ENCODE measurements around the gene IFIT1B. TPM values are rescaled to one million over a fixed set of nuclear protein-coding genes. Genes with fewer than 3 reads are reported as not detected.
"Not testable (repeated sequence)": the region's sequence is repeated elsewhere in the genome, so short reads cannot be mapped to it uniquely, and the experiment has no call there.

The IFIT1B gene, protein sequence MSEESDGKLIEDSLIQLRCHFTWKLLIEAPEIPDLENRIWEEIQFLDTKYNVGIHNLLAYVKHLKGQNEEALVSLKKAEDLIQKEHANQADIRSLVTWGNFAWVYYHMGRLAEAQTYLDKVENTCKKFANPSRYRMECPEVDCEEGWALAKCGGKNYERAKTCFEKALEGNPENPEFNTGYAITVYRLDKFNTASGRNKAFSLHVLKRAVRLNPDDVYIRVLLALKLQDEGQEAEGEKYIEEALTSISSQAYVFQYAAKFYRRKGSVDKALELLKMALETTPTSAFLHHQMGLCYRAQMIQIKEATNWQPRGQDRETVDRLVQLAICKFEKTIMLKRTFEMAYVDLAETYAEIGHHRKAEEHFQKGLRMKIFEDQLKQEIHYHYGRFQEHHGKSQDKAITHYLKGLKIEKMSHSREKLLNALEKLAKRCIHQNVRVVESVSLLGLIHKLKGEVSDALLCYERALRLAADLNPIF
- total RNA-seq: not detected

GRCh38 chr10:89377705-89378637, at the start of gene IFIT1B:
IFIT1B (plus strand) TSS chr10:89378056; CDS start chr10:89378136, 80 bp downstream.
- intact Hi-C loops (cut with micrococcal nuclease): no loop called here
- Mint-ChIP-seq H3K27me3 (no peaks in the 10 kb centered on the region), H3K4me3 (no peak within 1 kb of the TSS), H3K4me1 (ENCODE audit: low read depth) (peaks cover 2% of the 10 kb centered on the region), H3K9me3 (no peaks in the 10 kb centered on the region), H3K36me3 (no peaks in the 10 kb centered on the region), H3K27ac (no peak within 1 kb of the TSS)
- POLR2A ChIA-PET: interaction anchor here (1.1 kb wide), 1 partner anchor 21 kb away, joined by 5 read pairs; no protein-coding TSS in a partner anchor
- DNase-seq: no peak
- CTCF ChIA-PET: interaction anchor here (0.9 kb wide), 1 partner anchor 9 kb away, joined by 3 read pairs; no protein-coding TSS in a partner anchor

DNA sequence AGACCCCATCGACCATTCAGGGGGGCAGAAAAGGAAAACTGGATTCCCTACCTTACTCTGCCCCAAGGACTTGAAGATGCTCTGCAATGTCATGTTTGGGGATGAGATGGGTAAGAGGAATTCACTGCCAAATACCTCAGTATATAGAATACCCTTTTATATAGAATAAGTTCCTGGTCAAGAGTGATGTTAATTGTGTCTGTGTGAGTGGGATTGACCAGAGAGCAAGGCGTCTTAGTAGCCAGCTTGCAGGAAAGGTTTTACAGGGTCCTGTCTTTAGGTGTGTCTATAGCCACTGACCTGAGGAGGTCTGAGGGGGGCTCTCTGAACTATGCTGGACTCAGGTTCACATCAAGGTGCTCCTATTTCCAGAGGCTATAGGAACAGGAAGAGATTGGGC, 48.7 kb upstream of the IFIT1B start:
- Mint-ChIP-seq H3K9me3 (no peaks in the 10 kb centered on the region), H3K4me1 (ENCODE audit: low read depth) (peaks cover 48% of the 10 kb centered on the region), H3K36me3 (no peaks in the 10 kb centered on the region), H3K27ac (no peak overlapping the region), H3K4me3 (no peak overlapping the region), H3K27me3 (peaks cover 10% of the 10 kb centered on the region)
- POLR2A ChIA-PET: no interaction called here
- CTCF ChIA-PET: no interaction called here
- intact Hi-C loops (cut with micrococcal nuclease): no loop called here
- no peak for DNase-seq

DNA sequence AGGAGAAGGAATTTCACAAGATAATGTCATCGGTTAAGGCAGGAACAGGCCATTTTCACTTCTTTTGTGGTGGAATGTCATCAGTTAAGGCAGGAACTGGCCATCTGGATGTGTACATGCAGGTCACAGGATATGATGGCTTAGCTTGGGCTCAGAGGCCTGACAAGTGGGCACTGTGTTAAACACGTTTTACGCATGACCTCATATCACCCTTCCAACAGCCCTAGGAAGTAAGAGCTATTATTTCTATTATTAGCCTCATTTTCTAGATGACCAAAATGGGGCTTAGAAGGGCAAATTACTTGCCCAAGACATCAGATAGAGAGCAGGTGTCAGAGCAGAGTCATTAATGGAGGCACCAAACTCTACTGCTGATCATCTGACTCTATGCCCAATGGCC, 47.8 kb upstream of the IFIT1B start:
- POLR2A ChIA-PET: not testable (repeated sequence)
- H3K4me1 Mint-ChIP-seq (ENCODE audit: low read depth): peaks cover 51% of the 10 kb centered on the region

GRCh38 chr10:89330537-89331212, 47.2 kb upstream of the IFIT1B start:
- intact Hi-C loops (cut with micrococcal nuclease): no loop called here
- Mint-ChIP-seq H3K36me3 (no peaks in the 10 kb centered on the region), H3K4me1 (ENCODE audit: low read depth) (peaks cover 57% of the 10 kb centered on the region), H3K9me3 (no peaks in the 10 kb centered on the region), H3K27ac (no peak overlapping the region), H3K27me3 (peaks cover 18% of the 10 kb centered on the region), H3K4me3 (no peak overlapping the region)
- CTCF ChIA-PET: no interaction called here
- POLR2A ChIA-PET: no interaction called here
- no peak for DNase-seq

More for the DNA sequence above, 47.8 kb upstream of the IFIT1B start:
- H3K27ac Mint-ChIP-seq; DNase-seq; intact Hi-C loops (cut with micrococcal nuclease); H3K9me3 Mint-ChIP-seq; CTCF ChIA-PET; H3K36me3 Mint-ChIP-seq: not testable (repeated sequence)
- peaks cover 12% of the 10 kb centered on the region for H3K27me3 Mint-ChIP-seq
- H3K4me3 Mint-ChIP-seq: peak overlapping the region; percentile 4

DNA sequence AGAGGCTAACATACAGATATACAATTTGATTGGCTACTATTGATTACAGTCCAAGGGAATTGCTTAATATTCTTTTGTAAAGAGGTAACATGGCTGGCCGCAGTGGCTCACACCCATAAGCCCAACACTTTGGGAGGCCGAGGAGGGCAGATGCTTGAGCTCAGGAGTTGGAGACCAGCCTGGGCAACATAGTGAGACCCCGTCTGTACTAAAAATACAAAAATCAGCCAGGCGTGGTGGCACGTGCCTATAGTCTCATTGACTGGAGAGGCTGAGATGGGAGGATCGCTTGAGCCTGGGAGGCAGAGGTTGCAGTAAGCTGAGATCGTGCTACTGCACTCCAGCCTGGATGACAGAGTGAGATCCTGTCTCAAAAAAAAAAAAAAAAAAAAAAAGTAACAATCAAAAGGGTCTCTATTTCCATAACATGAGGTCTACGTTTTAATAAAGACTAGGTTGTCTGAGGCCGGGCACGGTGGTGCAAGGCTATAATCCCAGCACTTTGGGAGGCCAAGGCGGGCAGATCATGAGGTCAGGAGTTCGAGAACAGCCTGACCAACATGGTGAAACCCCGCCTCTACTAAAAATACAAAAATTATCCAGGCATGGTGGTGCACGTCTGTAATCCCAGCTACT, 46.3 kb upstream of the IFIT1B start:
- H3K4me1 Mint-ChIP-seq (ENCODE audit: low read depth): peaks cover 60% of the 10 kb centered on the region
- H3K4me3 Mint-ChIP-seq: peak overlapping the region; percentile 64
- ChIA-PET CTCF (interaction anchor here (0.5 to 1.6 kb wide), 5 partner anchors 17 to 759 kb away, joined by 3 to 6 read pairs (median 3); partner anchors contain the start of gene FAS), POLR2A (interaction anchor here (1.2 to 1.4 kb wide), 3 partner anchors 15 to 60 kb away, joined by 3 to 7 read pairs (median 3); partner anchors contain the start of gene IFIT2)
- intact Hi-C loops (cut with micrococcal nuclease): loop anchor here (1.0 kb wide), 1 partner anchor 474 kb away; no protein-coding TSS in a partner anchor
- not testable (repeated sequence) for H3K9me3 Mint-ChIP-seq, H3K36me3 Mint-ChIP-seq, DNase-seq
- peak overlapping the region; percentile 46 for H3K27ac Mint-ChIP-seq
- peaks cover 20% of the 10 kb centered on the region for H3K27me3 Mint-ChIP-seq

GRCh38 chr10:89332123-89332633, 45.7 kb upstream of the IFIT1B start:
- Mint-ChIP-seq H3K27me3 (peaks cover 20% of the 10 kb centered on the region), H3K36me3 (no peaks in the 10 kb centered on the region)
- CTCF ChIA-PET: interaction anchor here (0.5 to 1.6 kb wide), 7 partner anchors 17 to 759 kb away, joined by 3 to 6 read pairs (median 3); partner anchors contain the start of genes FAS, IFIT1 and IFIT5

DNA sequence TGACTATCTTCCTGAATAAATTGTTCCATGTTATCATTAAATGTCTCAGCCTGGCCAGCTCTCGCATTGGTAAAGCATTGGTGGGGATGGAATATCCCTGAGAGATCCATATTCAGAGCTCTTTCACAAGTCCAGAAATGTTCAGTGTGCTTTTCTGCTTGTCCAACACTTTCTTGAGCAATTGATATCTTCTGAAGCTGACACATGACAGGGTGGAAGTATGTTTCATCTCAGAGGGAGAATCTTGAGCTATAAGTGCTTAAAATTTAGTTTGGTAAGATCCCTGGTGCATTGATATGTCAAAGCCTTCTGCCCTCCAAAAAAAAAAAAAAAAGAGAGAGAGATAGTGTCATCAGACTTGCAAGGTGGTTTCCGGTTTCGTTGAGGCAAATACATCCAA, 42.6 kb upstream of the IFIT1B start:
- Mint-ChIP-seq H3K4me3 (no peak overlapping the region), H3K27me3 (peaks cover 20% of the 10 kb centered on the region), H3K27ac (no peak overlapping the region), H3K4me1 (ENCODE audit: low read depth) (peaks cover 57% of the 10 kb centered on the region), H3K36me3 (peaks cover 10% of the 10 kb centered on the region), H3K9me3 (no peaks in the 10 kb centered on the region)
- DNase-seq: no peak
- ChIA-PET POLR2A (no interaction called here), CTCF (interaction anchor here (0.8 kb wide), 1 partner anchor 306 kb away, joined by 3 read pairs; no protein-coding TSS in a partner anchor)
- intact Hi-C loops (cut with micrococcal nuclease): no loop called here

More at GRCh38 chr10:89332123-89332633, 45.7 kb upstream of the IFIT1B start:
- POLR2A ChIA-PET: interaction anchor here (0.6 to 1.4 kb wide), 4 partner anchors 14 to 80 kb away, joined by 3 to 7 read pairs (median 3); partner anchors contain the start of gene IFIT2
- H3K4me3 Mint-ChIP-seq: peak overlapping the region; percentile 64
- DNase-seq: peak; percentile 37
- H3K27ac Mint-ChIP-seq: peak overlapping the region; percentile 46
- H3K9me3 Mint-ChIP-seq: no peaks in the 10 kb centered on the region
- peaks cover 63% of the 10 kb centered on the region for H3K4me1 Mint-ChIP-seq (ENCODE audit: low read depth)
- intact Hi-C loops (cut with micrococcal nuclease): loop anchor here (1.0 kb wide), 1 partner anchor 473 kb away; no protein-coding TSS in a partner anchor

- Mint-ChIP-seq H3K4me3 (no peak overlapping the region), H3K36me3 (peaks cover 14% of the 10 kb centered on the region), H3K27ac (no peak overlapping the region), H3K9me3 (no peaks in the 10 kb centered on the region), H3K4me1 (ENCODE audit: low read depth) (peaks cover 51% of the 10 kb centered on the region), H3K27me3 (peaks cover 20% of the 10 kb centered on the region)
- intact Hi-C loops (cut with micrococcal nuclease): no loop called here
- ChIA-PET POLR2A (no interaction called here), CTCF (no interaction called here)
- DNase-seq: no peak
Measured at GRCh38 chr10:89336241-89336640, 41.6 kb upstream of the IFIT1B start.

DNA sequence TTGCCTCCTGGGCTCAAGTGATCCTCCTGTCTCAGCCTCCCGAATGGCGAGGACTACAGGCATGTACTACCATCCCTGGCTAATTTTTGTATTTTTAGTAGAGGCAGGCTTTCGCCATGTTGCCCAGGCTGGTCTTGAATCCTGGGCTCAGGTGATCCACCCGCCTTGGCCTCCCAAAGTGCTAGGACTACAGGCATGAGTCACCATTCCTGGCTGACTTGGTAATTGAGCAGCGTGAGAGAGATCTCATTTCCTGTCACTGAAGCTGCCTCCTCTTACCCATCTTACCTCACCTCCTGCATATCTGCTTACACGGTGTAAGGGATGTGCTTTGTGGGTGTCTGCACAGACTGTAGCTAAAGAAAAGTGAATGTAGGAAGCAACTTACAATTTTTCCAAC, 40.4 kb upstream of the IFIT1B start:
- H3K36me3 Mint-ChIP-seq: peaks cover 14% of the 10 kb centered on the region
- CTCF ChIA-PET: no interaction called here
- intact Hi-C loops (cut with micrococcal nuclease): no loop called here
- peaks cover 40% of the 10 kb centered on the region for H3K4me1 Mint-ChIP-seq (ENCODE audit: low read depth)
- H3K27ac Mint-ChIP-seq: peak overlapping the region; percentile 45
- POLR2A ChIA-PET: interaction anchor here (1.4 kb wide), 1 partner anchor 76 kb away, joined by 3 read pairs; the partner anchor contains the start of gene IFIT5
- no peaks in the 10 kb centered on the region for H3K9me3 Mint-ChIP-seq
- peak; percentile 71 for DNase-seq
- H3K27me3 Mint-ChIP-seq: peaks cover 20% of the 10 kb centered on the region
- H3K4me3 Mint-ChIP-seq: no peak overlapping the region

DNA sequence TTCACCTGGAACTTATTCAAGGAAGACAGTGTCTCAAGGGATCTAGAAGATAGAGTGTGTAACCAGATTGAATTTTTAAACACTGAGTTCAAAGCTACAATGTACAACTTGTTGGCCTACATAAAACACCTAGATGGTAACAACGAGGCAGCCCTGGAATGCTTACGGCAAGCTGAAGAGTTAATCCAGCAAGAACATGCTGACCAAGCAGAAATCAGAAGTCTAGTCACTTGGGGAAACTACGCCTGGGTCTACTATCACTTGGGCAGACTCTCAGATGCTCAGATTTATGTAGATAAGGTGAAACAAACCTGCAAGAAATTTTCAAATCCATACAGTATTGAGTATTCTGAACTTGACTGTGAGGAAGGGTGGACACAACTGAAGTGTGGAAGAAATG, 39.1 kb upstream of the IFIT1B start:
- Mint-ChIP-seq H3K9me3 (no peaks in the 10 kb centered on the region), H3K4me3 (no peak overlapping the region), H3K36me3 (peaks cover 14% of the 10 kb centered on the region), H3K4me1 (ENCODE audit: low read depth) (peaks cover 28% of the 10 kb centered on the region), H3K27ac (no peak overlapping the region), H3K27me3 (peaks cover 19% of the 10 kb centered on the region)
- POLR2A ChIA-PET: no interaction called here
- CTCF ChIA-PET: no interaction called here
- DNase-seq: no peak
- intact Hi-C loops (cut with micrococcal nuclease): no loop called here

DNA sequence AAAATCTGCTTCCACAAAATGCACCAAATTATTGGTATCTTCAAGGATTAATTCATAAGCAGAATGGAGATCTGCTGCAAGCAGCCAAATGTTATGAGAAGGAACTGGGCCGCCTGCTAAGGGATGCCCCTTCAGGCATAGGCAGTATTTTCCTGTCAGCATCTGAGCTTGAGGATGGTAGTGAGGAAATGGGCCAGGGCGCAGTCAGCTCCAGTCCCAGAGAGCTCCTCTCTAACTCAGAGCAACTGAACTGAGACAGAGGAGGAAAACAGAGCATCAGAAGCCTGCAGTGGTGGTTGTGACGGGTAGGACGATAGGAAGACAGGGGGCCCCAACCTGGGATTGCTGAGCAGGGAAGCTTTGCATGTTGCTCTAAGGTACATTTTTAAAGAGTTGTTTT, 38.0 kb upstream of the IFIT1B start:
- Mint-ChIP-seq H3K4me3 (no peak overlapping the region), H3K9me3 (no peaks in the 10 kb centered on the region), H3K27me3 (peaks cover 20% of the 10 kb centered on the region), H3K36me3 (peaks cover 14% of the 10 kb centered on the region), H3K4me1 (ENCODE audit: low read depth) (peaks cover 21% of the 10 kb centered on the region), H3K27ac (no peak overlapping the region)
- ChIA-PET CTCF (no interaction called here), POLR2A (no interaction called here)
- DNase-seq: no peak
- intact Hi-C loops (cut with micrococcal nuclease): no loop called here
